ENCODE data around the gene TP63.

GRCh38 chr3:189586941-189587663 lies 44.1 kb upstream of the TP63 start:
- TF ChIP-seq CTCF (IDR thresholded peaks at IDR 0.05), result no peak
- no peak for TF ChIP-seq POLR2A (IDR thresholded peaks at IDR 0.05)
- TF ChIP-seq EP300 (IDR thresholded peaks at IDR 0.05), result no peak
- TF ChIP-seq POLR2AphosphoS5 (IDR thresholded peaks at IDR 0.05), result no peak
